Stimulated activated CD4-positive, alpha-beta T cell treated with anti-CD3 and anti-CD28 coated beads, Interleukin-15, amount 100 ng/mL, for 48 hours (primary cell): ENCODE data around the gene ZNHIT2.

Experiments used
- DNase-seq, 2 donors: peaks; one replicate each; pipeline ENCODE4 v3.0.0-alpha.2; 2020; ENCODE audit warnings: low read depth in 2 of 2

ZNHIT2 gene

GRCh38 chr11:65103476-65103875 is 14.0 kb downstream of the ZNHIT2 start:
- no peak for DNase-seq

DNA sequence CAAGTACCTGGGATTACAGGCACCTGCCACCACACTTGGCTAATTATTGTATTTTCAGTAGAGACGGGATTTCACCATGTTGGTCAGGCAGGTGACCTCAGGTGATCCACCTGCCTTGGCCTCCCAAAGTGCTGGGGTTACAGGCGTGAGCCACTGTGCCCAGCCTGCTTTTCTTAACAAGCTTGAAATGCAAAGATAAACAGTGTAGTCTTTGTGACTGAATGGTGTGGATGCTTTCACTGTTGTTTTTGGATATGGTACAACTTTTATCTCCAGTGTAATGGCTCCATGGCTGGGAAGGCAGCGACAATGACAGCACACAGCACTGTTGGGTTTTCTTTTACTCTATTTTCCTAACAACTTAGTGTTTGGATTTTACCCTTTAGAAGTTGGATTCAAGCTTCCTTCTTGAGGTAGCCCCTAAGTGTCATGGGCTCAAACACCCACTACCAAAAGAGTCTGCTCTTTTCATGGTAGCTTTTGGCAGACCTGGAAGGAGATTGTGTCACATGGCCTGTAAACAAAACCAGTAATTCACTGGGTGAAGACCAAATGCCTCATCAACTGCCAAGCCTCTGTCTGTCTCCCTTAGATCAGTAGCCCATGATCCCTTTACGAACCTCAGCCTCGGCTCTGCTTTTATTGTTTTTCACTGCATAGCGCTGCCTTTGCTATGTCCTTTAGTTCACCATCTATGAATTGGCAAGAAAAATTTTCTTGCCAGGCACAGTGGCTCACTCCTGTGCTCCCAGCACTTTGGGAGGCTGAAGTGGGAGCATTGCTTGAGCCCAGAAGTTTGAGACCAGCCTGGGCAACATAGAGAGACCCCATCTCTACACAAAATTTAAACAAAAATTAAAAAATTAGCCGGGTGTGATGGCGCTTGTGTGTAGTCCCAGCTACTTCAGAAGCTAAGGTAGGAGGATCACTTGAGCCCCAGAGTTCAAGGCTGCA is 15.1 kb downstream of the ZNHIT2 start:
- no peak for DNase-seq

- DNase-seq: no peak
Measured at GRCh38 chr11:65100674-65101350, 16.7 kb downstream of the ZNHIT2 start.

DNA sequence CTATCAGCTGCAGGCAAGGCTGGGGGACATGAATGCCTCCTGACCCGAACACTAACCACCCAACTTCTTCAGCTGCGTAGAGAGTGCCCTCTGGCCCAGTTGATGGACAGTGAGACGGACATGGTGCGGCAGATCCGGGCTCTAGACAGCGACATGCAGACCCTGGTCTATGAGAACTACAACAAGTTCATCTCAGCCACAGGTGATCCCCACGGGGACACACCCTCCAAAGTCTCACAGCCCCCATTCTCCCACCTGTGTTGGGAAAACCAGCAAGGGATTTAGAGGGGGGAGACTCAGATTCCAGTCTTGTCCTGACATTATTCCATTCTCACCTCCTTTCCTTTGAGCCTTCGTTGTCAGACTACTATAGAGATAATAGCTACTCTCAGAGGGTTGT is 20.6 kb downstream of the ZNHIT2 start:
- DNase-seq: no peak

DNA sequence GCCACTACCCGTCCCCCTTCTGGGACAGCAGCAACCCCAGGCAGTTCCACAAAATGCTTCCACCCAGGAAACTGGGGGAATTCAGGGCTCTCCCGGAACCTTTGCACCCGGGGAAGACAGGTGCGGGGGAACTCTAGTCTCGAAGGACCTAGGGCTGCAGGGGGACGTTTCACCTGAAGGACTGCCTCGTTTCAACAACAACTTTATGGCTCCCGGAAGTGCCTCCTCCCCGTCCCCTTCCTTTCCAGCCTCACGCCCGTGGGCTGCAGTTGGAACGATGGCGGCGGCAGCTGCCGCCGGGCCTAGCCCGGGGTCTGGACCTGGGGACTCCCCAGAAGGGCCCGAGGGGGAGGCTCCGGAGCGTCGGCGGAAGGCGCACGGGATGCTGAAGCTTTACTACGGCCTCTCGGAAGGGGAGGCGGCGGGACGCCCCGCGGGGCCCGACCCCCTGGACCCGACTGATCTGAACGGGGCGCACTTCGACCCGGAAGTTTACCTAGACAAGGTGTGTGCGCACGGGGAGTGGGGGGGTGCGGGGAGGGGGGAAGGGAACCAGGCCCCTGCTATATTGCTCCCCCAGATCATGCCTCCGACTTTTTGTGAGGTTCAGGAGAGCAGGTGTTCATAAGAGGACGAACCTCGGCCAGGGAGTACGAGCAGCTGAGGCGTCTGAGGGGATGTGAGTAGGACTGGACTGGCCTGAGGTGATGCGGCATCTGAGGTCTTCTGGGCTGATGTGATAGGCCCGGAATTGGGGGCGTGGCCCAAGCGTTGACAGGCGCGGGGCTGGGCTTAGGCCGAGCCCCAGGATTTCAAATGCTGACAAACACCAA is 21.3 kb downstream of the ZNHIT2 start, which contains the start of gene VPS51:
TSS of gene VPS51 (plus strand) at position 241 of the 833 bp plus-strand sequence. CDS start at position 278, 37 bp downstream.
- peak; percentile 80 for DNase-seq

DNA sequence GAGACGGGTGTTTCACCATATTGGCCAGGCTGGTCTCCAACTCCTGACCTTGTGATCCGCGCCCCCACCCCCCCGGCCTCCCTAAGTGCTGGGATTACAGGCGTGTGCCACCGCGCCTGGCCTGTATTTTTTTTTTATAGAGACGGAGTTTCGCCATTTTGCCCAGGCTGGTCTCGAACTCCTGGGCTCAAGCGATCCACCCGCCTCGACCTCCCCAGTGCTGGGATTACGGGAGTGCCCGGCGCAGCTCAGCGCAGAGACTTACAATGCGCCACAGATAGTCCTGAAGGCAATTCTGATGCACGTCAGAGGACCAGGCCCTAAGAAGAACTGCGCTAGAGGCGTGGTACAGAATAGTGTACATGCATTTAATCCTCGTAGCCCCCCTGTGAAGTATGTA is 22.1 kb downstream of the ZNHIT2 start:
- DNase-seq: no peak

DNA sequence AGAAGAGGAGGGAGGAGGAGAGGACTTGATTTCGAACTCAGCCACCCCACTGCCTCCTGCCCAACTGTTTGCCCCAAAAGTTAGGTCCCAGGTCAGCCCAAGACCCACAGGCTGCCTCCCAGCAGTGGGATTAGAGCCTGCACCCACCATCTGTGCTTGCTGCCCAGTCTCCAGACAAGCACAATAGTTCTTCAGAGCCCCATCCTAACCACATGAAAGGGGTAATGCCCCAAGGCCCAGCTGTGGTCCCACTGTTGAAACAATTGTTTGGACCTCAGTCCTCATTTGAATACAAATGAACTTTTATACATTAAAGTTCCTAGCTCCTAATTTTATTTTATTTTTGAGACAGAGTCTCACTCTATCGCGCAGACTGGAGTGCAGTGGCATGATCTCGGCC is 26.9 kb downstream of the ZNHIT2 start:
- no peak for DNase-seq

- no peak for DNase-seq
Measured at GRCh38 chr11:65089621-65090020, 27.9 kb downstream of the ZNHIT2 start.

- DNase-seq: no peak
Measured at GRCh38 chr11:65087827-65088226, 29.7 kb downstream of the ZNHIT2 start.

GRCh38 chr11:65087216-65087615 is 30.3 kb downstream of the ZNHIT2 start:
- DNase-seq: no peak

DNA sequence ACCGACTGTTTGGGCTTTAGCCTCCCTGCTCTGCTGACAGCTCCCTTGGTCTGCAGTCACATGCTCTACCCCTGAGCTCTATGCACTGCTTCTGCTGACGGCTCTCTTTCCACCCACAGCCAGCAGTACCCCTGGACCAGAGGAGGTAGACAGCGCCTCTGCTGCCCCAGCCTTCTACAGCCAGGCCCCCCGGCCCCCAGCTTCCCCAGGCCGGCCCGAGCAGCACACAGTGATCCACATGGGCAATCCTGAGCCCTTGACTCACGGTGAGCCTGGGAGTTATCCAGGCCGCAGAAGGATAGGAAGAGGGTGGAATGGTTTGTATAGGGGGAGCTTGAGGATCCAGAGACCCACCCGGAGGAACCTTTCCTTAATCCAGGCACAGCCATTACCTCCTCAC is 30.7 kb downstream of the ZNHIT2 start:
- DNase-seq: no peak

GRCh38 chr11:65085446-65085845 is 32.1 kb downstream of the ZNHIT2 start:
- DNase-seq: no peak

- no peak for DNase-seq
Measured at GRCh38 chr11:65084598-65085375, 32.7 kb downstream of the ZNHIT2 start.

GRCh38 chr11:65083834-65084597 is 33.5 kb downstream of the ZNHIT2 start, which contains the start of the genes CDCA5 and ZFPL1:
TSS of gene CDCA5 (minus strand) at chr11:65084040. CDS start at chr11:65083978, 62 bp downstream.
TSS of gene ZFPL1 (plus strand) at chr11:65084222. CDS start at chr11:65084699, 477 bp downstream.
- peak; percentile 94 to 95 for DNase-seq

GRCh38 chr11:65083134-65083833 is 34.2 kb downstream of the ZNHIT2 start:
- DNase-seq: no peak

GRCh38 chr11:65078786-65079342 is 38.6 kb downstream of the ZNHIT2 start:
- DNase-seq: no peak

- peak; percentile 34 to 53 for DNase-seq
Measured at GRCh38 chr11:65078151-65078550, 39.4 kb downstream of the ZNHIT2 start.

DNA sequence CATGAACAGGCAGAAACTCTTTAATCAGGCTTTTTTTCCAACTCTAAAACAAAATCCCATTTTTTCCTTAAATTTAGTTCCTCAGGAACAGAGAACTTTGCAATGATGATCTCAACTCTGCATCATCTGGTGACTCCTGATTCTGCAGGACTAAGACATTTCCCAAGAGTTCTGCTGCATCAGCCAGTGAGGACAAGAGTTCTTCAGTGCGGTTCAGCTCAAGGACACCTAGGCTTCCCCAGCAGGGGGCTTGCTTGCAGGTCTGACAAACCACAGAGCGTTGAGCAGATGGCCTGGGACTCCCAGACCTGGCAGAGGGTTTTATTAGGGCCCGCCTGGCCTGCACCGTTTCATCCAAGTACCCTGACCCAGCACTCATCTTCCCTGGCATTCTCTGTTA is 40.0 kb downstream of the ZNHIT2 start:
- DNase-seq: no peak

DNA sequence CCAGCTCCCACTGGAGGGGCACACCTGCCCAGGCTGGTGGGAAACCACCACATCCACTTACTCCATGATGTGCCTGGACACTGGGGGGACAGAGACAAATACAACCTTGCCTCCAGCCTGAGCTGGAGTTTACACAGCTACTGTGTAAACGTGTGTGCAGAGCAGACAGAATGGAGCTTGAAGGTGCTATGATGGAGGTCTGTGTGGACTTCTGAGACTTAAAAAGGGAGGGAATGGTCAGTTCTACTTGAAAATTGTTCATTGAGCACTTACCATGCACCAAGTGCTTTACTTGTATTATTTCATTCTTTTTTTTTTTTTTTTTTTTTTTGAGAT is 44.9 kb downstream of the ZNHIT2 start:
- DNase-seq: no peak
